Astrocyte (in vitro differentiated cells and primary cell): ENCODE measurements around the gene EMC8. TPM values are rescaled to one million over a fixed set of nuclear protein-coding genes. Genes with fewer than 3 reads are reported as not detected.

ENCODE experiments used
- DNase-seq: peaks from one replicate; pipeline ENCODE4 v3.0.0-alpha.2; 2010; ENCODE audit warnings: low read depth
- FAIRE-seq: peaks from 2 replicates; lab custom pipeline; 2011; peaks lifted over from hg19 to GRCh38; lab: Jason Lieb, UNC
- H2AFZ ChIP-seq: 2 replicates; pipeline ENCODE4 v1.6.0; 2012; ENCODE audit warnings: low read depth, low read length, inconsistent platforms
- H3K27ac ChIP-seq: 2 replicates; pipeline ENCODE4 v1.5.1; 2011; ENCODE audit warnings: low read depth, low read length, inconsistent platforms
- H3K27me3 ChIP-seq: 2 replicates; pipeline ENCODE4 v1.6.0; 2011; ENCODE audit warnings: low read length, inconsistent platforms; ENCODE audit not compliant: insufficient read depth
- H3K36me3 ChIP-seq: 2 replicates; pipeline ENCODE4 v1.5.1; 2011; ENCODE audit warnings: low read length, inconsistent platforms; ENCODE audit not compliant: insufficient read depth
- H3K4me1 ChIP-seq: 2 replicates; pipeline ENCODE4 v1.5.1; 2011; ENCODE audit warnings: low read length, inconsistent platforms; ENCODE audit not compliant: insufficient read depth
- H3K4me2 ChIP-seq: 2 replicates; pipeline ENCODE4 v1.6.0; 2012; ENCODE audit warnings: low read length, inconsistent platforms
- H3K4me3 ChIP-seq: 2 replicates; pipeline ENCODE4 v1.5.1; 2011; ENCODE audit warnings: low read depth, mild to moderate bottlenecking, low read length, inconsistent platforms; ENCODE audit not compliant: insufficient read depth
- H3K79me2 ChIP-seq: 2 replicates; pipeline ENCODE4 v1.6.0; 2012; ENCODE audit warnings: mild to moderate bottlenecking, low read length, inconsistent platforms; ENCODE audit not compliant: insufficient read depth
- H3K9ac ChIP-seq: 2 replicates; pipeline ENCODE4 v1.6.0; 2012; ENCODE audit warnings: mild to moderate bottlenecking, low read length, inconsistent platforms
- H3K9me3 ChIP-seq: 2 replicates; pipeline ENCODE4 v1.5.1; 2012; ENCODE audit warnings: low read depth, mild to moderate bottlenecking, low read length, inconsistent platforms; ENCODE audit not compliant: insufficient read depth
- H4K20me1 ChIP-seq: 2 replicates; pipeline ENCODE4 v1.6.0; 2012; ENCODE audit warnings: low read length, inconsistent platforms; ENCODE audit not compliant: insufficient read depth
- H3K27ac Mint-ChIP-seq: one replicate; pipeline ENCODE4 v1.8.0; 2021; ENCODE audit warnings: mild to moderate bottlenecking, mixed read lengths; ENCODE audit not compliant: unreplicated experiment
- H3K27me3 Mint-ChIP-seq: one replicate; pipeline ENCODE4 v1.8.0; 2021; ENCODE audit warnings: low read depth, mixed read lengths; ENCODE audit not compliant: unreplicated experiment
- H3K36me3 Mint-ChIP-seq: one replicate; pipeline ENCODE4 v1.8.0; 2021; ENCODE audit warnings: low read depth, mixed read lengths; ENCODE audit not compliant: unreplicated experiment
- H3K4me1 Mint-ChIP-seq: one replicate; pipeline ENCODE4 v1.8.0; 2021; ENCODE audit warnings: low read depth, mixed read lengths; ENCODE audit not compliant: unreplicated experiment
- H3K4me3 Mint-ChIP-seq: one replicate; pipeline ENCODE4 v1.8.0; 2021; ENCODE audit warnings: mild to moderate bottlenecking, moderate library complexity, mixed read lengths; ENCODE audit not compliant: unreplicated experiment
- H3K9me3 Mint-ChIP-seq: one replicate; pipeline ENCODE4 v1.8.0; 2021; ENCODE audit warnings: mild to moderate bottlenecking, mixed read lengths; ENCODE audit not compliant: unreplicated experiment
- EZH2 ChIP-seq: IDR thresholded peaks from 2 replicates; pipeline ENCODE4 v1.6.1; 2012; ENCODE audit warnings: mild to moderate bottlenecking, low read length, inconsistent platforms; ENCODE audit not compliant: insufficient read depth
- total RNA-seq: library from RNA; stranded (reverse); gene quantifications from 2 replicates; pipeline ENCODE4 v1.2.1, GENCODE V29; 2021
- TF ChIP-seq, protein P1 (sequence below): IDR thresholded peaks from 2 replicates; pipeline ENCODE4 v1.5.1; 2011; ENCODE audit warnings: low read depth, mild to moderate bottlenecking, inconsistent platforms, low read length, moderate library complexity; ENCODE audit not compliant: insufficient read depth

EMC8 gene
- total RNA-seq, 1 donor from 2014 or later, result 42.7 TPM

DNA sequence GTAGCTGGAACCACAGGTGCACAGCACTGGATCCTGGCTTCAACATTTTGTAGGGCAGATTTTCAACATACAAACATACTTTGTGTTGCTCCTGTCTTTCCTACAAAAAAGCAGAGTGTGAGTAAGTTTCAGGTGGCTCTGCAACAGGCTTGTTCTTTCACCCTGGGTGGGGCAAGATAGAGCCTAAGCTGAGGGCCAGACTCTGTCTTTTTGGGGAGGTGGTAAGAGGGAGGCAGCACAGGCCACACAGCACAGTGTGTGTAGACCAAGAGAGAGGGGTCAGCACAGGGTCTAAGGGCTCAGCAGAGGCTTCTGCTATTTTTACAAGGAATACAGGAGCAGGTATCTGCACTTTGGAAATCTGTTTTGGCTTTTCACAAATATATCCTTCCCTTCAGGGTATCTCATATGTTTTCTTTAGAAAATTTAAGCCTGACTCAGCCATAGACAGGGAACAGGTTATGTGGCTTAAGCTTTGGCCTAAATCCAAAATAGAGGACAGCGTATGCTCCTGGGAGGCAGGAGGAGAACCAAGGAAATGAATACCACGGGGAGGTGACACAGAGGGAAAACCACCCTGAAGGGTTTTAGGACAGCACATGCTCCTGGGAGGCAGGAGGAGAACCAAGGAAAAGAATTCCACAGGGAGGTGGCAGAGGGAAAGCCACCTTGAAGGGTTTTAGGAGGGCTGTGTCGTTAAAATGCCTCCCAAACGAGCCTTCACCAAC is 21.6 kb downstream of the EMC8 start:
- Histone ChIP-seq H3K27me3 (no peaks in the 10 kb centered on the region), H3K9ac (no peak overlapping the region), H3K4me3 (no peak overlapping the region), H3K27ac (no peak overlapping the region), H4K20me1 (peaks cover 44% of the 10 kb centered on the region), H3K79me2 (peaks cover 16% of the 10 kb centered on the region), H3K36me3 (peaks cover 37% of the 10 kb centered on the region), H3K4me2 (peak overlapping the region; percentile 26), H3K9me3 (no peaks in the 10 kb centered on the region), H3K4me1 (peaks cover 16% of the 10 kb centered on the region), H2AFZ (no peak overlapping the region)
- no peak for FAIRE-seq
- TF ChIP-seq, protein P1, sequence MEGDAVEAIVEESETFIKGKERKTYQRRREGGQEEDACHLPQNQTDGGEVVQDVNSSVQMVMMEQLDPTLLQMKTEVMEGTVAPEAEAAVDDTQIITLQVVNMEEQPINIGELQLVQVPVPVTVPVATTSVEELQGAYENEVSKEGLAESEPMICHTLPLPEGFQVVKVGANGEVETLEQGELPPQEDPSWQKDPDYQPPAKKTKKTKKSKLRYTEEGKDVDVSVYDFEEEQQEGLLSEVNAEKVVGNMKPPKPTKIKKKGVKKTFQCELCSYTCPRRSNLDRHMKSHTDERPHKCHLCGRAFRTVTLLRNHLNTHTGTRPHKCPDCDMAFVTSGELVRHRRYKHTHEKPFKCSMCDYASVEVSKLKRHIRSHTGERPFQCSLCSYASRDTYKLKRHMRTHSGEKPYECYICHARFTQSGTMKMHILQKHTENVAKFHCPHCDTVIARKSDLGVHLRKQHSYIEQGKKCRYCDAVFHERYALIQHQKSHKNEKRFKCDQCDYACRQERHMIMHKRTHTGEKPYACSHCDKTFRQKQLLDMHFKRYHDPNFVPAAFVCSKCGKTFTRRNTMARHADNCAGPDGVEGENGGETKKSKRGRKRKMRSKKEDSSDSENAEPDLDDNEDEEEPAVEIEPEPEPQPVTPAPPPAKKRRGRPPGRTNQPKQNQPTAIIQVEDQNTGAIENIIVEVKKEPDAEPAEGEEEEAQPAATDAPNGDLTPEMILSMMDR, result no peak
- no peak for TF ChIP-seq EZH2
- Mint-ChIP-seq H3K27me3 (no peaks in the 10 kb centered on the region), H3K4me3 (no peak overlapping the region), H3K36me3 (peaks cover 9% of the 10 kb centered on the region), H3K9me3 (no peaks in the 10 kb centered on the region), H3K27ac (peak overlapping the region; percentile 12), H3K4me1 (peaks cover 15% of the 10 kb centered on the region)
- peak; percentile 9 for DNase-seq

DNA sequence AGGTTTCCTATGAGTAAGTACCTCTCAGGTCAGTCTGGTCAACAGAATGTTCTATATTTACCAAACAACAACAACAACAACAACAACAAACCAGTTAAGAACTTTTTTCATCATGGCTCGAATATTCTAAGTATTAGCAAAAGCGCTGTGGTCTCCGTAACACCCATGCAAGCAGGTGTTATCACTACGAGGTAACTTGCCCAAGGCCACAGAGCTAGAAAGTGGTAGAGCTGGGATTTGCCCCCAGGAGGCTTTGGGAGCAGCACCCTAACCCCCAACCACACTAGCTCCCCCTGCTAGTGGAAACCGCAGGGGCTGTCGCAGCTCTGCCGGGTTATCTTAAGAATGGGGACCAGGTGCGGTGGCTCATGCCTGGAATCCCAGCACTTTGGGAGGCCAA is 24.5 kb downstream of the EMC8 start:
- no peak for FAIRE-seq
- Histone ChIP-seq H3K4me2 (no peak overlapping the region), H3K4me3 (no peak overlapping the region), H3K27me3 (no peaks in the 10 kb centered on the region), H3K36me3 (peaks cover 22% of the 10 kb centered on the region), H3K9me3 (no peaks in the 10 kb centered on the region), H3K9ac (no peak overlapping the region), H4K20me1 (peaks cover 15% of the 10 kb centered on the region), H3K79me2 (no peaks in the 10 kb centered on the region), H3K4me1 (peaks cover 10% of the 10 kb centered on the region), H2AFZ (no peak overlapping the region), H3K27ac (no peak overlapping the region)
- TF ChIP-seq, protein P1, result no peak
- TF ChIP-seq EZH2, result no peak
- H3K27ac Mint-ChIP-seq, result no peak overlapping the region
- no peaks in the 10 kb centered on the region for H3K9me3 Mint-ChIP-seq
- DNase-seq, result no peak
- peaks cover 15% of the 10 kb centered on the region for H3K4me1 Mint-ChIP-seq
- H3K36me3 Mint-ChIP-seq, result peaks cover 8% of the 10 kb centered on the region
- H3K4me3 Mint-ChIP-seq, result no peak overlapping the region
- H3K27me3 Mint-ChIP-seq, result no peaks in the 10 kb centered on the region

DNA sequence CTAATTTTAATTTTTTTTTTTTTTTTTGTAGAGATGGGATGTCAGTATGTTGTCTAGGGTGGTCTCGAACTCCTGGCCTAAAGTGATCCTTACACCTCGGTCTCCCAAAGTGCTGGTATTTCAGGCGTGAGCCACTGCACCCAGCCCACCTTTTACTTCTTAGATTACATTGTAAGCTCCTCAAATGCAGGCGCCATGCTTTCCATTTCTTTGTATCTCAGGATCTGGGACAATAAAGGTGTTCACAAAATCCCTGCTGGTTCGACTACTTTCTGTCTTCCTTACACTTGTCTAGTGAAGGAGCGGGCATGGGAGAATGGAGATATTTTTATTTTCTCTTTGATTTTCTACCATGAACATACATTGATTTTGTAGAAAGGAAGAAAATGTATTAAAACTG is 25.2 kb downstream of the EMC8 start:
- no peak for FAIRE-seq
- no peaks in the 10 kb centered on the region for H3K9me3 ChIP-seq
- TF ChIP-seq, protein P1, result no peak
- no peak for TF ChIP-seq EZH2

More for the DNA sequence above, 25.2 kb downstream of the EMC8 start:
- H3K9ac ChIP-seq, result no peak overlapping the region
- peaks cover 16% of the 10 kb centered on the region for H3K36me3 ChIP-seq
- H3K4me2 ChIP-seq, result no peak overlapping the region
- Mint-ChIP-seq H3K9me3 (no peaks in the 10 kb centered on the region), H3K4me1 (peaks cover 15% of the 10 kb centered on the region), H3K27ac (no peak overlapping the region), H3K36me3 (peaks cover 7% of the 10 kb centered on the region), H3K27me3 (no peaks in the 10 kb centered on the region), H3K4me3 (no peak overlapping the region)
- H2AFZ ChIP-seq, result no peak overlapping the region
- H3K4me3 ChIP-seq, result no peak overlapping the region
- no peak for DNase-seq
- no peak overlapping the region for H3K27ac ChIP-seq
- H4K20me1 ChIP-seq, result peaks cover 12% of the 10 kb centered on the region
- no peaks in the 10 kb centered on the region for H3K79me2 ChIP-seq
- H3K27me3 ChIP-seq, result no peaks in the 10 kb centered on the region
- peaks cover 10% of the 10 kb centered on the region for H3K4me1 ChIP-seq
